CD14-positive monocyte (primary cell): ENCODE measurements around the gene SYT7. TPM values are rescaled to one million over a fixed set of nuclear protein-coding genes. Genes with fewer than 3 reads are reported as not detected.

Experiments used
- DNase-seq, 3 donors: peaks; one replicate each; pipeline ENCODE4 v3.0.0-alpha.2; 2011 to 2022
- H2AFZ ChIP-seq: 2 replicates; pipeline ENCODE4 v1.6.0; 2012; ENCODE audit warnings: mild to moderate bottlenecking, low read depth, low read length, inconsistent platforms; ENCODE audit not compliant: insufficient read depth, poor library complexity, severe bottlenecking
- H3K27ac ChIP-seq, 2 donors: 1 replicate in 1 of 2; 2 replicates in 1 of 2; pipeline ENCODE4 v1.5.1; 2012 to 2013; ENCODE audit warnings: low read length in 2 of 2, control low read depth in 1 of 2, inconsistent platforms in 1 of 2, low read depth in 1 of 2, mild to moderate bottlenecking in 1 of 2
- H3K27me3 ChIP-seq, 2 donors: one replicate each; pipeline versions ENCODE4 v1.6.0 to v1.6.1; 2011 to 2013; ENCODE audit warnings: low read length in 2 of 2; ENCODE audit not compliant: control insufficient read depth in 2 of 2, insufficient read depth in 2 of 2
- H3K36me3 ChIP-seq, 2 donors: replicated peaks in 1 of 2; 1 replicate in 1 of 2; 2 replicates in 1 of 2; pipeline versions ENCODE4 v1.5.1 to v1.6.1; 2012 to 2013; ENCODE audit warnings: low read length in 2 of 2, control low read depth in 1 of 2, inconsistent platforms in 1 of 2, mild to moderate bottlenecking in 1 of 2; ENCODE audit not compliant: insufficient read depth in 2 of 2, control insufficient read depth in 1 of 2
- H3K4me1 ChIP-seq, 2 donors: 1 replicate in 1 of 2; 2 replicates in 1 of 2; pipeline versions ENCODE4 v1.5.1 to v1.6.1; 2012 to 2013; ENCODE audit warnings: low read length in 2 of 2, control low read depth in 1 of 2, inconsistent platforms in 1 of 2, mild to moderate bottlenecking in 1 of 2, moderate library complexity in 1 of 2; ENCODE audit not compliant: insufficient read depth in 2 of 2, control insufficient read depth in 1 of 2
- H3K4me2 ChIP-seq: replicated peaks from 2 replicates; pipeline ENCODE3; 2012; ENCODE audit warnings: low read length, moderate library complexity, mild to moderate bottlenecking; ENCODE audit not compliant: poor library complexity, severe bottlenecking; ENCODE audit errors: extremely low read depth
- H3K4me3 ChIP-seq, 3 experiments: fragments of 200-600 bp in 1 of 3; sonication (generic) in 1 of 3; replicated peaks in 1 of 3; 1 replicate in 2 of 3; 2 replicates in 1 of 3; pipeline ENCODE4 v1.5.1; 2011 to 2013; ENCODE audit warnings: low read length in 3 of 3, mild to moderate bottlenecking in 3 of 3, control low read depth in 2 of 3, low read depth in 2 of 3, inconsistent platforms in 1 of 3, moderate library complexity in 1 of 3
- H3K79me2 ChIP-seq: 2 replicates; pipeline ENCODE4 v1.6.0; 2012; ENCODE audit warnings: mild to moderate bottlenecking, control low read depth, inconsistent platforms, low read length, moderate library complexity; ENCODE audit not compliant: insufficient read depth
- H3K9ac ChIP-seq: 2 replicates; pipeline ENCODE4 v1.6.0; 2017; ENCODE audit warnings: low read length, mild to moderate bottlenecking; ENCODE audit not compliant: insufficient read depth, poor library complexity, severe bottlenecking
- H3K9me3 ChIP-seq, 2 donors: replicated peaks in 1 of 2; 1 replicate in 1 of 2; 2 replicates in 1 of 2; pipeline versions ENCODE4 v1.5.1 to v1.6.1; 2012 to 2013; ENCODE audit warnings: low read length in 2 of 2, control low read depth in 1 of 2; ENCODE audit not compliant: control insufficient read depth in 1 of 2, insufficient read depth in 1 of 2
- H4K20me1 ChIP-seq: 2 replicates; pipeline ENCODE4 v1.6.0; 2012; ENCODE audit warnings: mild to moderate bottlenecking, low read length, control low read depth, moderate library complexity; ENCODE audit not compliant: insufficient read depth
- H3K27ac Mint-ChIP-seq, 7 donors: one replicate each; pipeline ENCODE4 v1.8.0; 2020; ENCODE audit warnings: mild to moderate bottlenecking in 7 of 7, mixed read lengths in 7 of 7, moderate library complexity in 6 of 7, inconsistent platforms in 2 of 7
- H3K27me3 Mint-ChIP-seq, 3 donors: one replicate each; pipeline ENCODE4 v1.8.0; 2021 to 2022; ENCODE audit warnings: low read depth in 3 of 3, mild to moderate bottlenecking in 3 of 3, mixed read lengths in 3 of 3, moderate library complexity in 3 of 3, inconsistent platforms in 1 of 3
- H3K36me3 Mint-ChIP-seq, 2 donors: one replicate each; pipeline ENCODE4 v1.8.0; 2020; ENCODE audit warnings: mixed read lengths in 2 of 2, inconsistent platforms in 1 of 2, mild to moderate bottlenecking in 1 of 2
- H3K4me1 Mint-ChIP-seq: one replicate; pipeline ENCODE4 v1.8.0; 2020; ENCODE audit warnings: mild to moderate bottlenecking, mixed read lengths
- H3K4me3 Mint-ChIP-seq, 2 donors: one replicate each; pipeline ENCODE4 v1.8.0; 2020; ENCODE audit warnings: mild to moderate bottlenecking in 2 of 2, mixed read lengths in 2 of 2, moderate library complexity in 1 of 2
- H3K9me3 Mint-ChIP-seq, 7 donors: one replicate each; pipeline ENCODE4 v1.8.0; 2020 to 2022; ENCODE audit warnings: mixed read lengths in 7 of 7, mild to moderate bottlenecking in 6 of 7, moderate library complexity in 6 of 7, inconsistent platforms in 2 of 7
- WGBS: methylation state at CpG from one replicate; pipeline ENCODE4 v1.1.5; 2013; ENCODE audit warnings: missing lambda C conversion rate; ENCODE audit not compliant: insufficient coverage; 5-methylcytosine and 5-hydroxymethylcytosine counted together
- intact Hi-C, 2 donors: fragments of 100-400 bp; cut with micrococcal nuclease; formaldehyde crosslinking; loops; one replicate each; pipeline versions ENCODE4 v1.15.0 to v1.15.1; 2023
- polyA plus RNA-seq, 3 donors: library from polyadenylated mRNA; depleted of rRNA in 1 of 3; unstranded in 2 of 3; stranded (reverse) in 1 of 3; fragments of 300-500 nt in 2 of 3; fragments of >200 nt in 1 of 3; fragmentation: Illumina TruSeq in 2 of 3; gene quantifications; 1 replicate in 2 of 3; 2 replicates in 1 of 3; pipeline ENCODE4 v1.2.3, GENCODE V29; 2012 to 2021
- TF ChIP-seq, protein P1 (sequence below): fragments of 200-600 bp; IDR thresholded peaks from one replicate; pipeline ENCODE4 v1.8.0; 2022; ENCODE audit warnings: antibody characterized with exemption, mild to moderate bottlenecking

Gene SYT7
- polyA plus RNA-seq, 3 donors: not detected

DNA sequence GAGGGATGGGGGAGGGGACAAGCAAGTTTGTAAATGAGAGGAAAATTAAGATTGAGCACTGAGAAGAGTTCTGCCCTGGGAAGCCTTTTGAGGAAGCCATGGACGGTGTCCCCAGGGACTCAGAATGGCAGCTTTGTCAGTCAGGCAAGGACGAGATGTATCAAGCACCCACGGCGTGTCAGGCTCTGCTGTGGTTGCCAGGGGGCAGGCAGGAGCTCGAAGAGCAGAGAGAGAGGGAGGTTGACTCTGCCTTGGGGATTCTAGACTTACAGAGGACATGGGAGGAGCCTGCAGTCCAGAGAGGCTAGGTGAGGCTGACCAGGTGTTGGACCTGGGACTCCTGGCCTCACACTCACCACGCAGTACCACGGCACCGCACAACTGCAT, 29.1 kb upstream of the SYT7 start:
- Mint-ChIP-seq H3K4me1 (no peaks in the 10 kb centered on the region), H3K27me3 (peaks cover 2 to 24% (median 3%) of the 10 kb centered on the region in 3 donors), H3K4me3 (no peak overlapping the region), H3K36me3 (no peaks in the 10 kb centered on the region), H3K9me3 (peaks cover 0 to 7% (median 0%) of the 10 kb centered on the region in 7 donors), H3K27ac (no peak overlapping the region)
- H3K4me2 ChIP-seq: no peak overlapping the region
- H3K36me3 ChIP-seq: no peaks in the 10 kb centered on the region
- no peak overlapping the region for H2AFZ ChIP-seq
- H4K20me1 ChIP-seq: no peaks in the 10 kb centered on the region
- peaks cover 0 to 3% of the 10 kb centered on the region in 2 donors for H3K27me3 ChIP-seq
- H3K79me2 ChIP-seq: no peaks in the 10 kb centered on the region
- H3K27ac ChIP-seq: no peak overlapping the region
- no peak for DNase-seq
- no peak overlapping the region for H3K4me3 ChIP-seq
- TF ChIP-seq, protein P1, sequence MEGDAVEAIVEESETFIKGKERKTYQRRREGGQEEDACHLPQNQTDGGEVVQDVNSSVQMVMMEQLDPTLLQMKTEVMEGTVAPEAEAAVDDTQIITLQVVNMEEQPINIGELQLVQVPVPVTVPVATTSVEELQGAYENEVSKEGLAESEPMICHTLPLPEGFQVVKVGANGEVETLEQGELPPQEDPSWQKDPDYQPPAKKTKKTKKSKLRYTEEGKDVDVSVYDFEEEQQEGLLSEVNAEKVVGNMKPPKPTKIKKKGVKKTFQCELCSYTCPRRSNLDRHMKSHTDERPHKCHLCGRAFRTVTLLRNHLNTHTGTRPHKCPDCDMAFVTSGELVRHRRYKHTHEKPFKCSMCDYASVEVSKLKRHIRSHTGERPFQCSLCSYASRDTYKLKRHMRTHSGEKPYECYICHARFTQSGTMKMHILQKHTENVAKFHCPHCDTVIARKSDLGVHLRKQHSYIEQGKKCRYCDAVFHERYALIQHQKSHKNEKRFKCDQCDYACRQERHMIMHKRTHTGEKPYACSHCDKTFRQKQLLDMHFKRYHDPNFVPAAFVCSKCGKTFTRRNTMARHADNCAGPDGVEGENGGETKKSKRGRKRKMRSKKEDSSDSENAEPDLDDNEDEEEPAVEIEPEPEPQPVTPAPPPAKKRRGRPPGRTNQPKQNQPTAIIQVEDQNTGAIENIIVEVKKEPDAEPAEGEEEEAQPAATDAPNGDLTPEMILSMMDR: no peak
- H3K9ac ChIP-seq: no peak overlapping the region
- H3K9me3 ChIP-seq: no peaks in the 10 kb centered on the region
- WGBS: 28% methylated on average over 5 of the region's 8 CpGs
- intact Hi-C loops: no loop called here
- H3K4me1 ChIP-seq: no peaks in the 10 kb centered on the region

DNA sequence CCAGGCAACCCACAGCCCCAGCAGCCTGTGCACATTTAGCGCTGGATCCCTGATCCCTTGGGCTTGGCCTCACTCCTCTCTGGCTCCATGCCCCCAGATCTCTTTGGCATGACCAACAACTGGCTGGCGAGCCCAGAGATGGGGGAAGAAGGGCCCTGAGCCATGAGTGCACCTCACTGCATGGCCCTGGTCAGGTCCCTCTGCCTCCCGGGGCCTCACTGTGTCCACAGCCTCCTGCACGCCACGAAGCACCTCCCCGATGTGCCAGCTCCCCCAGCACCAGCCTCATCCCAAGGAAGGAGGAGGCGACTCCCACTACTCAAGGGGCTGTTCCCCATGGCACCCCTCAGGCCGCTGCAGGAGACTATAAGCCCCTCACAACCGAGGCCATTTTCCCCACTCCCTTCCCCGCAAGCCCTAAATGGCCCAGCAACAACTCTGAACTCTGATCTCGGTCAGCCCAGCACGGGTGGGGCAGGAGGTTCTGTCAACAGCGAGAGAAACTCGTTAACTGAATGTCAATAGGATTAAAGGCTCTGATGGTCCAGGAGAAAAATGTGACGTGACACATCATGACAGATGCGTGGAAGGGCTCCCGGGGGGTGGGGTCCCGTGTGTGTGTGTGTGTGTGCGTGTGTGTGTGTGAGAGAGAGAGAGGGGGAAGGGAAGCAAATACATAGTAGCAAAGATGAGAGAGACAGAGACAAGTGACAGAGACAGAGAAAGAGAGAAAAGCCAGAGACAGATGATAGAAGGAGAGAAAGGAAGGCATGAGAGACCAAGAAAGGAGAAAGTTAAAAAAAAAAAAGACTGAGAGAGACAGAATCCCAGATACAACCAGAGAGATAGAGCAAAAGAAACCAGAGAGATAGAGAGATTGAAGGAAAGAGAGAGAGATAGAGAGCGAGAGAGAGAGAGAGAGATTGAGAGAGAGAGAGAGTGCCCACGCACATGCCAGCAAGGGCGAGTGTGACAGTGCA, 28.4 kb upstream of the SYT7 start:
- DNase-seq: no peak
- 64% methylated on average over 14 of the region's 22 CpGs for WGBS
- Mint-ChIP-seq H3K4me1 (no peaks in the 10 kb centered on the region), H3K36me3 (no peaks in the 10 kb centered on the region), H3K9me3 (peaks cover 0 to 7% (median 0%) of the 10 kb centered on the region in 7 donors), H3K4me3 (no peak overlapping the region), H3K27me3 (peaks cover 2 to 23% (median 3%) of the 10 kb centered on the region in 3 donors), H3K27ac (no peak overlapping the region)
- Histone ChIP-seq H3K9me3 (no peaks in the 10 kb centered on the region), H3K9ac (no peak overlapping the region), H4K20me1 (no peaks in the 10 kb centered on the region), H3K79me2 (no peaks in the 10 kb centered on the region), H3K4me2 (no peak overlapping the region), H3K4me3 (no peak overlapping the region), H3K27ac (no peak overlapping the region), H3K27me3 (peaks cover 0 to 3% of the 10 kb centered on the region in 2 donors), H2AFZ (no peak overlapping the region), H3K36me3 (no peaks in the 10 kb centered on the region), H3K4me1 (no peaks in the 10 kb centered on the region)
- intact Hi-C loops: no loop called here
- TF ChIP-seq, protein P1: no peak
